ENCODE data around the gene HSPA13. TPM values are rescaled to one million over a fixed set of nuclear protein-coding genes. Genes with fewer than 3 reads are reported as not detected.

Gene HSPA13
- total and polyA plus RNA-seq, 10 of the 15 experiments (the other 5 are each of a cell fraction or from before 2014, with no cell fraction given) = 10.0 to 26.9 (median 18.6) TPM

DNA sequence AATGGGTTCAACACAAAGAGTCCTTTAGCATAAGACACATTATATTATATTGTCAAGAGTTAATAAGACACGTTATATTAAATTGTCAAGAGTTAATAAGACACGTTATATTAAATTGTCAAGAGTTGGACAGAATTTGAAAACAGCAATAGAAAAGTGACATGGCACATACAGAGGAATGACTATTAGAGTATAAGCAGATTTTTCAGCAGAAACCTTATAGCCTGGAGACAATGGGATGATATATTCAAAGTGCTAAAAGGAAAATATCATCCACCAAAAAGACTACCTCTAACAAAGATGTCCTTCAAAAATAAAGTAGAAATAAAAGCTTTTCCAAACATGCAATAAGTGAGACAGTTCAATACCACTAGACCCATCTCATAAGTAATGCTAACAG is 36.0 kb upstream of the HSPA13 start:
- H4K20me1 ChIP-seq (ENCODE audit: control insufficient read depth, insufficient read depth) = no peaks in the 10 kb centered on the region
- H3K4me3 ChIP-seq = no peak overlapping the region
- CTCF ChIA-PET = no interaction called here
- H2AFZ ChIP-seq (ENCODE audit: control insufficient read depth, low read depth, low read length) = no peak overlapping the region
- intact Hi-C loops (cut with micrococcal nuclease; ENCODE audit: unreplicated experiment) (no loop called here), in situ Hi-C loops (cut with MboI) (loop anchor here (25.0 kb wide), 1 partner anchor 1168 kb away; no protein-coding TSS in a partner anchor)
- H3K4me1 ChIP-seq (ENCODE audit: control insufficient read depth, insufficient read depth, low read length) = no peaks in the 10 kb centered on the region
- TF ChIP-seq, protein P1, sequence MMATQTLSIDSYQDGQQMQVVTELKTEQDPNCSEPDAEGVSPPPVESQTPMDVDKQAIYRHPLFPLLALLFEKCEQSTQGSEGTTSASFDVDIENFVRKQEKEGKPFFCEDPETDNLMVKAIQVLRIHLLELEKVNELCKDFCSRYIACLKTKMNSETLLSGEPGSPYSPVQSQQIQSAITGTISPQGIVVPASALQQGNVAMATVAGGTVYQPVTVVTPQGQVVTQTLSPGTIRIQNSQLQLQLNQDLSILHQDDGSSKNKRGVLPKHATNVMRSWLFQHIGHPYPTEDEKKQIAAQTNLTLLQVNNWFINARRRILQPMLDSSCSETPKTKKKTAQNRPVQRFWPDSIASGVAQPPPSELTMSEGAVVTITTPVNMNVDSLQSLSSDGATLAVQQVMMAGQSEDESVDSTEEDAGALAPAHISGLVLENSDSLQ (IDR thresholded peaks at IDR 0.05) = no peak
- TF ChIP-seq CBX5 (IDR thresholded peaks at IDR 0.05; ENCODE audit: low read depth) (peak; percentile 87), ZSCAN29 (IDR thresholded peaks at IDR 0.05) (no peak)
- TF ChIP-seq, protein P2, sequence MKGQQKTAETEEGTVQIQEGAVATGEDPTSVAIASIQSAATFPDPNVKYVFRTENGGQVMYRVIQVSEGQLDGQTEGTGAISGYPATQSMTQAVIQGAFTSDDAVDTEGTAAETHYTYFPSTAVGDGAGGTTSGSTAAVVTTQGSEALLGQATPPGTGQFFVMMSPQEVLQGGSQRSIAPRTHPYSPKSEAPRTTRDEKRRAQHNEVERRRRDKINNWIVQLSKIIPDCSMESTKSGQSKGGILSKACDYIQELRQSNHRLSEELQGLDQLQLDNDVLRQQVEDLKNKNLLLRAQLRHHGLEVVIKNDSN (IDR thresholded peaks at IDR 0.05; ENCODE audit: borderline replicate concordance, extremely low read length, insufficient read depth, low read depth, low read length) = no peak
- POLR2A ChIA-PET = no interaction called here
- SMC1A ChIA-PET (ENCODE audit: uncharacterized antibody, unreplicated experiment) = no interaction called here
- H3K4me2 ChIP-seq (ENCODE audit: control insufficient read depth, insufficient read depth) = no peak overlapping the region
- RAD21 ChIA-PET (ENCODE audit: unreplicated experiment) = no interaction called here
- BruUV-seq (replicated peaks) = no TSS peak
- H3K27me3 ChIP-seq (replicated peaks in 1 of 2; ENCODE audit: control insufficient read depth in 2 of 2, insufficient read depth in 2 of 2, low read length in 1 of 2) = no peaks in the 10 kb centered on the region
- FAIRE-seq (no peak), DNase-seq (ENCODE audit: low read depth, low spot score) (no peak), ATAC-seq (no peak)
- H3K9ac ChIP-seq (ENCODE audit: control insufficient read depth, insufficient read depth, low read length) = no peak overlapping the region
- no peaks in the 10 kb centered on the region for H3K79me2 ChIP-seq (ENCODE audit: control insufficient read depth, insufficient read depth, low read length)
- peaks cover 12% of the 10 kb centered on the region; the same call in 2 of the 3 replicates for H3K9me3 ChIP-seq (replicated peaks; ENCODE audit: control insufficient read depth, insufficient read depth, low read length)
- 14% methylated on average over 2 of the region's 2 CpGs for WGBS (ENCODE audit: insufficient coverage, insufficient replicate concordance, low lambda C conversion rate, missing lambda C conversion rate)
- no peaks in the 10 kb centered on the region for H3K36me3 ChIP-seq (ENCODE audit: control insufficient read depth in 2 of 2, insufficient read depth in 2 of 2, low read length in 1 of 2)
- no peak overlapping the region for H3K27ac ChIP-seq (ENCODE audit: control insufficient read depth, insufficient read depth)

Measured in GM12878 (cell line).